ENCODE results near the gene UNC13B. TPM values are rescaled to one million over a fixed set of nuclear protein-coding genes. Genes with fewer than 3 reads are reported as not detected.

UNC13B gene
- total RNA-seq, 4 donors from 2014 or later: 20.6 to 30.5 (median 25.3) TPM

GRCh38 chr9:35452481-35452880 is 290.7 kb downstream of the UNC13B start:
- TF ChIP-seq CTCF (IDR thresholded peaks at IDR 0.05): no peak
- no peak for ATAC-seq (ENCODE audit: low FRiP score)
- DNase-seq (ENCODE audit: low spot score): no peak

- DNase-seq (ENCODE audit: low spot score): no peak
- no peak for TF ChIP-seq CTCF (IDR thresholded peaks at IDR 0.05)
Measured at GRCh38 chr9:35453786-35454185, 292.0 kb downstream of the UNC13B start.

More at GRCh38 chr9:35453786-35454185, 292.0 kb downstream of the UNC13B start:
- no peak for ATAC-seq (ENCODE audit: low FRiP score)

Other genes starting within 250 kb of the UNC13B start
- under 1 TPM in 3 of 4 donors, not detected in 1; 0.28 to 0.95 (median 0.84) TPM for gene PHF24, start 203.7 kb upstream of the UNC13B start, total RNA-seq
- 10 to 100 TPM in 2 of 4 donors, 1 to 10 TPM in 2; 6.3 to 17.3 (median 9.8) TPM for gene DNAJB5, start 172.3 kb upstream of the UNC13B start, total RNA-seq
- gene VCP, start 89.4 kb upstream of the UNC13B start, total RNA-seq: 100 to 1,000 TPM; 175 to 317 (median 207) TPM
- 10 to 100 TPM in 3 of 4 donors, 1 to 10 TPM in 1; 8.1 to 20.0 (median 14.1) TPM for gene FANCG, start 82.1 kb upstream of the UNC13B start, total RNA-seq
- 10 to 100 TPM; 11.4 to 16.6 (median 13.3) TPM for gene PIGO, start 65.4 kb upstream of the UNC13B start, total RNA-seq
- 100 to 1,000 TPM in 2 of 4 donors, 10 to 100 TPM in 2; 77.6 to 108 (median 89.9) TPM for gene STOML2, start 58.9 kb upstream of the UNC13B start, total RNA-seq
- 10 to 100 TPM; 14.9 to 22.9 (median 20.5) TPM for gene ATOSB, start 46.1 kb upstream of the UNC13B start, total RNA-seq

Data from omental fat pad (tissue), 4 donors.